A549 (cell line): ENCODE measurements around the gene CCDC27. TPM values are rescaled to one million over a fixed set of nuclear protein-coding genes. Genes with fewer than 3 reads are reported as not detected.
"Not testable (repeated sequence)": the region's sequence is repeated elsewhere in the genome, so short reads cannot be mapped to it uniquely, and the experiment has no call there.

Experiments
- ATAC-seq, 2 experiments: fragments of 200-7000 bp in 1 of 2; fragments of >200 bp in 1 of 2; cut with Nextera tagmentation in 1 of 2; cut with Tn5 transposase in 1 of 2; 3 replicates each; pipeline versions ENCODE4 v1.8.0 to v1.9.1; 2018 to 2020; ENCODE audit warnings: mild to moderate bottlenecking in 1 of 2, moderate library complexity in 1 of 2
- CTCF ChIA-PET: fragments of 300-600 bp; sonication (Branson Sonifier 250); formaldehyde crosslinking; extraction: SDS; loops from one replicate; lab custom pipeline; 2021; ENCODE audit warnings: antibody characterized with exemption, inconsistent platforms; lab: Yijun Ruan, JAX
- POLR2A ChIA-PET: fragments of 350-600 bp; formaldehyde crosslinking; extraction: SDS; loops from one replicate; lab custom pipeline; 2021; ENCODE audit warnings: antibody characterized with exemption, inconsistent platforms; lab: Yijun Ruan, JAX
- DNase-seq, 2 experiments: peaks; one replicate each; pipeline versions ENCODE4 v3.0.0 to v3.0.0-alpha.2; 2011 to 2016; ENCODE audit warnings: low read depth in 1 of 2, low spot score in 1 of 2
- FAIRE-seq: peaks from 2 replicates; lab custom pipeline; 2011; peaks lifted over from hg19 to GRCh38; lab: Jason Lieb, UNC
- H3K27ac ChIP-seq, 2 experiments: fragments of >200 bp; sonication (Bioruptor Twin); formaldehyde crosslinking; 3 replicates each; pipeline ENCODE4 v1.5.1; 2016 to 2017
- H3K4me1 ChIP-seq: fragments of >200 bp; sonication (Bioruptor Twin); formaldehyde crosslinking; 3 replicates; pipeline ENCODE4 v1.6.1; 2016
- H3K4me2 ChIP-seq: fragments of >200 bp; sonication (Bioruptor Twin); formaldehyde crosslinking; 3 replicates; pipeline ENCODE4 v1.6.1; 2016
- H3K4me3 ChIP-seq: fragments of >200 bp; sonication (Bioruptor Twin); formaldehyde crosslinking; 3 replicates; pipeline ENCODE4 v1.5.1; 2016
- H3K9me3 ChIP-seq: fragments of >200 bp; sonication (Bioruptor Twin); formaldehyde crosslinking; 3 replicates; pipeline ENCODE4 v1.6.1; 2016
- CBX2 ChIP-seq: fragments of 200-600 bp; sonication (generic); IDR thresholded peaks from 2 replicates; pipeline ENCODE4 v1.6.1; 2016; ENCODE audit warnings: low read depth, mild to moderate bottlenecking, borderline replicate concordance
- CBX8 ChIP-seq: fragments of 200-600 bp; sonication (generic); IDR thresholded peaks from 2 replicates; pipeline ENCODE4 v1.6.1; 2016
- CHD4 ChIP-seq: fragments of 200-600 bp; sonication (generic); IDR thresholded peaks from 2 replicates; pipeline ENCODE4 v1.6.1; 2016; ENCODE audit warnings: antibody characterized with exemption, mild to moderate bottlenecking, borderline replicate concordance
- CTCF ChIP-seq: fragments of >200 bp; sonication (Bioruptor Twin); formaldehyde crosslinking; IDR thresholded peaks from 3 replicates; pipeline ENCODE4 v1.5.1; 2016
- ELK1 ChIP-seq: fragments of 150-350 bp; IDR thresholded peaks from 2 replicates; pipeline ENCODE4 v1.6.1; 2014; ENCODE audit warnings: low read depth, mild to moderate bottlenecking, low read length
- EP300 ChIP-seq, 2 experiments: fragments of >200 bp; sonication (Bioruptor Twin); formaldehyde crosslinking; IDR thresholded peaks; 2 replicates in 1 of 2; 3 replicates in 1 of 2; pipeline ENCODE4 v1.6.1; 2016 to 2017
- HDAC2 ChIP-seq: fragments of 200-600 bp; sonication (generic); IDR thresholded peaks from 2 replicates; pipeline ENCODE4 v1.6.1; 2016
- HMGXB4 ChIP-seq: fragments of 250-450 bp; sonication (Bioruptor Pico); IDR thresholded peaks from 2 replicates; pipeline ENCODE4 v1.5.0; 2021; ENCODE audit warnings: mild to moderate bottlenecking, moderate library complexity, borderline replicate concordance
- JUNB ChIP-seq: fragments of >200 bp; sonication (Bioruptor Twin); formaldehyde crosslinking; IDR thresholded peaks from 2 replicates; pipeline ENCODE4 v1.6.1; 2016
- POLR2A ChIP-seq: IDR thresholded peaks from 2 replicates; pipeline ENCODE4 v1.6.1; 2012; ENCODE audit warnings: mild to moderate bottlenecking, low read length
- RAD21 ChIP-seq, 2 experiments: fragments of >200 bp in 1 of 2; sonication (Bioruptor Twin) in 1 of 2; formaldehyde crosslinking in 1 of 2; IDR thresholded peaks in 1 of 2; conservative IDR thresholded peaks in 1 of 2; 2 replicates in 1 of 2; 3 replicates in 1 of 2; pipeline ENCODE4 v1.6.1; 2012 to 2018; ENCODE audit warnings: inconsistent platforms in 1 of 2
- SMC3 ChIP-seq: fragments of >200 bp; sonication (Bioruptor Twin); formaldehyde crosslinking; IDR thresholded peaks from 3 replicates; pipeline ENCODE4 v1.6.1; 2018; ENCODE audit warnings: inconsistent platforms
- WGBS: methylation state at CpG from one replicate; pipeline ENCODE4 v1.1.6; 2017; ENCODE audit errors: missing lambda C conversion rate; 5-methylcytosine and 5-hydroxymethylcytosine counted together
- polyA plus RNA-seq, 4 experiments: library from polyadenylated mRNA; depleted of rRNA in 3 of 4; stranded (reverse); fragments of >200 nt; fragmentation: RNase III in 1 of 4; extraction: RNeasy Plus Mini Kit Qiagen cat#74134 plus additional on column Dnase treatment in 1 of 4; gene quantifications; 2 replicates in 3 of 4; 3 replicates in 1 of 4; pipeline ENCODE4 v1.2.3, GENCODE V29; 2011 to 2017

Gene CCDC27
- polyA plus RNA-seq, 2 of the 4 experiments (the other 2 are of a cell fraction): not detected

- TF ChIP-seq ELK1 (no peak), JUNB (no peak), HMGXB4 (CRISPR knock-in tag) (no peak), CHD4 (no peak)
These were observed 30.2 kb upstream of the CCDC27 start (continued) for GRCh38 chr1:3721955-3722465.

- H3K4me3 ChIP-seq: no peak overlapping the region
- no peak overlapping the region for H3K27ac ChIP-seq
- FAIRE-seq (no peak), ATAC-seq (no peak), DNase-seq (no peak)
- ChIA-PET CTCF (interaction anchor here (1.3 to 2.8 kb wide), 6 partner anchors 8 to 74 kb away, joined by 4 to 22 read pairs (median 10); partner anchors contain the start of gene LRRC47), POLR2A (no interaction called here)
- H3K9me3 ChIP-seq: no peaks in the 10 kb centered on the region
- TF ChIP-seq CBX8 (no peak), POLR2A (no peak)
- no peak overlapping the region for H3K4me2 ChIP-seq
- H3K4me1 ChIP-seq: no peaks in the 10 kb centered on the region
- no CpG with 5 or more reads among the region's 3 CpGs for WGBS
These were observed 29.4 kb upstream of the CCDC27 start for GRCh38 chr1:3722846-3723245.

- WGBS: 28% methylated on average over 14 of the region's 18 CpGs
- H3K4me1 ChIP-seq, H3K9me3 ChIP-seq: not testable (repeated sequence)
- peak; percentile 40; the same call in 2 of the 3 replicates for TF ChIP-seq SMC3
- TF ChIP-seq CTCF: peak; percentile 74
- TF ChIP-seq RAD21 (conservative IDR thresholded peaks at IDR 0.05 in 1 of 2, IDR thresholded peaks at IDR 0.05 in 1 of 2): peak; percentile 61 to 74
- TF ChIP-seq, all 56 proteins: peak for 3; not testable (repeated sequence) for 53
- ATAC-seq (peak; percentile 48 to 73; a peak in 4 of 6 replicates), DNase-seq (peak; percentile 44 to 51)
- ChIA-PET POLR2A (interaction anchor here (1.0 kb wide), 1 partner anchor 28 kb away, joined by 3 read pairs; no protein-coding TSS in a partner anchor), CTCF (interaction anchor here (0.6 to 2.8 kb wide), 33 partner anchors 10 to 279 kb away, joined by 3 to 22 read pairs (median 5); partner anchors contain the start of gene LRRC47)
- H3K27ac ChIP-seq, H3K4me3 ChIP-seq, FAIRE-seq, H3K4me2 ChIP-seq: not testable (repeated sequence)
These were observed 27.7 kb upstream of the CCDC27 start for GRCh38 chr1:3724416-3725030.

GRCh38 chr1:3725366-3725765 lies 26.9 kb upstream of the CCDC27 start:
- H3K9me3 ChIP-seq: no peaks in the 10 kb centered on the region
- no peaks in the 10 kb centered on the region for H3K4me1 ChIP-seq
- H3K4me2 ChIP-seq: no peak overlapping the region
- POLR2A ChIA-PET: no interaction called here
- DNase-seq: no peak
- TF ChIP-seq CBX2 (no peak), HDAC2 (no peak), EP300 (IDR thresholded peaks at IDR 0.05) (no peak)
- ATAC-seq: no peak
- FAIRE-seq: no peak
- 83% methylated on average over 1 of the region's 2 CpGs for WGBS
- no peak overlapping the region for H3K4me3 ChIP-seq
- no peak overlapping the region for H3K27ac ChIP-seq
- CTCF ChIA-PET: interaction anchor here (0.6 to 2.8 kb wide), 13 partner anchors 9 to 273 kb away, joined by 3 to 22 read pairs (median 7); partner anchors contain the start of gene LRRC47
